H1 (cell line): ENCODE results near the gene AHSG.

ENCODE experiments used
- CHD2 ChIP-seq: IDR thresholded peaks from 2 replicates; pipeline ENCODE4 v1.6.1; 2012; ENCODE audit warnings: low read length, improper control_type of control experiment
- FOSL1 ChIP-seq: IDR thresholded peaks from 2 replicates; pipeline ENCODE4 v1.6.1; 2011; ENCODE audit warnings: mild to moderate bottlenecking, low read depth, low read length, moderate library complexity; ENCODE audit not compliant: insufficient read depth
- GTF2F1 ChIP-seq: IDR thresholded peaks from 2 replicates; pipeline ENCODE4 v1.6.1; 2012; ENCODE audit warnings: low read depth, low read length, improper control_type of control experiment, borderline replicate concordance
- HDAC6 ChIP-seq: IDR thresholded peaks from one replicate; pipeline ENCODE4 v1.7.1; 2012; ENCODE audit warnings: low read depth, mild to moderate bottlenecking, inconsistent platforms, low read length, moderate library complexity
- NRF1 ChIP-seq: IDR thresholded peaks from 2 replicates; pipeline ENCODE4 v1.6.1; 2011; ENCODE audit warnings: mild to moderate bottlenecking, low read depth, low read length, improper control_type of control experiment
- PHF8 ChIP-seq: fragments of 200-600 bp; sonication (generic); conservative IDR thresholded peaks from 2 replicates; pipeline ENCODE4 v1.7.1; 2012; ENCODE audit warnings: low read depth, mild to moderate bottlenecking, inconsistent platforms, low read length, moderate library complexity
- POLR2A ChIP-seq, 2 experiments: IDR thresholded peaks; 1 replicate in 1 of 2; 2 replicates in 1 of 2; pipeline ENCODE4 v1.6.1; 2011; ENCODE audit warnings: low read depth in 2 of 2, low read length in 2 of 2, mild to moderate bottlenecking in 2 of 2; ENCODE audit errors: control extremely low read depth in 1 of 2
- POLR2AphosphoS5 ChIP-seq: IDR thresholded peaks from 2 replicates; pipeline ENCODE4 v1.6.1; 2011; ENCODE audit warnings: low read depth, low read length
- RBBP5 ChIP-seq: IDR thresholded peaks from 2 replicates; pipeline ENCODE4 v1.7.1; 2012; ENCODE audit warnings: low read depth, mild to moderate bottlenecking, inconsistent platforms, low read length, moderate library complexity, borderline replicate concordance
- SIX5 ChIP-seq: IDR thresholded peaks from 2 replicates; pipeline ENCODE4 v1.6.1; 2011; ENCODE audit warnings: mild to moderate bottlenecking, low read depth, low read length
- TAF1 ChIP-seq: IDR thresholded peaks from 2 replicates; pipeline ENCODE4 v1.6.1; 2011; ENCODE audit warnings: mild to moderate bottlenecking, low read depth, low read length
- TF ChIP-seq, protein P1 (sequence below), 3 experiments: IDR thresholded peaks; 1 replicate in 2 of 3; 2 replicates in 1 of 3; pipeline versions ENCODE4 v1.5.1 to v1.6.1; 2011; ENCODE audit warnings: low read length in 3 of 3, mild to moderate bottlenecking in 3 of 3, inconsistent platforms in 2 of 3, low read depth in 1 of 3, moderate library complexity in 1 of 3; ENCODE audit not compliant: insufficient read depth in 1 of 3; ENCODE audit errors: control extremely low read depth in 1 of 3
- TF ChIP-seq, protein P2 (sequence below): IDR thresholded peaks from 2 replicates; pipeline ENCODE4 v1.6.1; 2012; ENCODE audit warnings: inconsistent platforms

DNA sequence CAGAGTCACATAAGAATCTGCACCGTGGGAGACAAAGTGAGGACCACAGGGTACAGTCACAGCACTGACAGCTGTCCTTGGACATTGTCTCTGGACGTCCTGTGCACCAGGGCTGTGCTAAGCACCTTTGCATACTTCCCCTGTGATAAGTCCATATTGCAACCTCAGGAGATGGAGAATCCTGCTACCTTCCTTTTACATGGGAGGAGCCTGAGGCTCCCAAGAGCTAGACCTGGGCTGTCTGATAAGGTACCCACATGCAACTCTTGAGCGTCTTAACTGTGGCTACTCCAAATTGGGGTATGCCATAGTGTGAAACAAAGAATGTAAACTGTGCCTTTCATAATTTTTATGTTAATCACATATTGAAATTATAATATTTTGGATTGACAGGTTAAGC lies 24.8 kb downstream of the AHSG start:
- TF ChIP-seq GTF2F1 (no peak), POLR2AphosphoS5 (no peak), CHD2 (no peak), FOSL1 (no peak), HDAC6 (no peak), PHF8 (no peak), NRF1 (no peak), TAF1 (no peak), POLR2A (IDR thresholded peaks at IDR 0.05; ENCODE audit: control extremely low read depth in 1 of 2, low read depth in 2 of 2, low read length in 2 of 2) (no peak), SIX5 (no peak), RBBP5 (no peak)
- TF ChIP-seq, protein P1, sequence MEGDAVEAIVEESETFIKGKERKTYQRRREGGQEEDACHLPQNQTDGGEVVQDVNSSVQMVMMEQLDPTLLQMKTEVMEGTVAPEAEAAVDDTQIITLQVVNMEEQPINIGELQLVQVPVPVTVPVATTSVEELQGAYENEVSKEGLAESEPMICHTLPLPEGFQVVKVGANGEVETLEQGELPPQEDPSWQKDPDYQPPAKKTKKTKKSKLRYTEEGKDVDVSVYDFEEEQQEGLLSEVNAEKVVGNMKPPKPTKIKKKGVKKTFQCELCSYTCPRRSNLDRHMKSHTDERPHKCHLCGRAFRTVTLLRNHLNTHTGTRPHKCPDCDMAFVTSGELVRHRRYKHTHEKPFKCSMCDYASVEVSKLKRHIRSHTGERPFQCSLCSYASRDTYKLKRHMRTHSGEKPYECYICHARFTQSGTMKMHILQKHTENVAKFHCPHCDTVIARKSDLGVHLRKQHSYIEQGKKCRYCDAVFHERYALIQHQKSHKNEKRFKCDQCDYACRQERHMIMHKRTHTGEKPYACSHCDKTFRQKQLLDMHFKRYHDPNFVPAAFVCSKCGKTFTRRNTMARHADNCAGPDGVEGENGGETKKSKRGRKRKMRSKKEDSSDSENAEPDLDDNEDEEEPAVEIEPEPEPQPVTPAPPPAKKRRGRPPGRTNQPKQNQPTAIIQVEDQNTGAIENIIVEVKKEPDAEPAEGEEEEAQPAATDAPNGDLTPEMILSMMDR (IDR thresholded peaks at IDR 0.05; ENCODE audit: control extremely low read depth in 1 of 3, insufficient read depth in 1 of 3, low read depth in 1 of 3, low read length in 3 of 3), result no peak
- TF ChIP-seq, protein P2, sequence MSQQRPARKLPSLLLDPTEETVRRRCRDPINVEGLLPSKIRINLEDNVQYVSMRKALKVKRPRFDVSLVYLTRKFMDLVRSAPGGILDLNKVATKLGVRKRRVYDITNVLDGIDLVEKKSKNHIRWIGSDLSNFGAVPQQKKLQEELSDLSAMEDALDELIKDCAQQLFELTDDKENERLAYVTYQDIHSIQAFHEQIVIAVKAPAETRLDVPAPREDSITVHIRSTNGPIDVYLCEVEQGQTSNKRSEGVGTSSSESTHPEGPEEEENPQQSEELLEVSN, result no peak
